HL-60 (cell line): ENCODE measurements around the gene MRPL49.

Experiments used
- DNase-seq, 2 experiments: peaks; one replicate each; pipeline ENCODE4 v3.0.0-alpha.2; 2010 to 2020; ENCODE audit warnings: low read depth in 1 of 2, low spot score in 1 of 2
- H3K27ac ChIP-seq: fragments of 250-450 bp; sonication (Bioruptor Pico); replicated peaks from 2 replicates; pipeline ENCODE4 v1.5.1; 2020; ENCODE audit warnings: mild to moderate bottlenecking, moderate library complexity
- H3K27me3 ChIP-seq: fragments of 250-450 bp; sonication (Bioruptor Pico); 2 replicates; pipeline ENCODE4 v1.5.1; 2021; ENCODE audit warnings: mild to moderate bottlenecking, moderate library complexity; ENCODE audit not compliant: insufficient read depth, poor library complexity, severe bottlenecking
- H3K4me3 ChIP-seq: replicated peaks from 2 replicates; pipeline ENCODE4 v1.5.1; 2011; ENCODE audit warnings: mild to moderate bottlenecking, control low read depth, low read length; ENCODE audit not compliant: insufficient read depth
- GABPA ChIP-seq: IDR thresholded peaks from 2 replicates; pipeline ENCODE4 v1.6.1; 2012; ENCODE audit warnings: low read depth
- POLR2AphosphoS5 ChIP-seq: IDR thresholded peaks from 2 replicates; pipeline ENCODE4 v1.6.1; 2012; ENCODE audit warnings: low read depth
- SPI1 ChIP-seq: IDR thresholded peaks from 2 replicates; pipeline ENCODE4 v1.6.1; 2012; ENCODE audit warnings: low read depth, mild to moderate bottlenecking, borderline replicate concordance
- TF ChIP-seq, protein P1 (sequence below): IDR thresholded peaks from one replicate; pipeline ENCODE4 v1.5.1; 2011; ENCODE audit warnings: low read length, control low read depth, inconsistent platforms; ENCODE audit not compliant: insufficient read depth
- TF ChIP-seq, protein P2 (sequence below): IDR thresholded peaks from 2 replicates; pipeline ENCODE4 v1.6.1; 2012; ENCODE audit warnings: low read depth; ENCODE audit not compliant: insufficient replicate concordance

MRPL49 gene

DNA sequence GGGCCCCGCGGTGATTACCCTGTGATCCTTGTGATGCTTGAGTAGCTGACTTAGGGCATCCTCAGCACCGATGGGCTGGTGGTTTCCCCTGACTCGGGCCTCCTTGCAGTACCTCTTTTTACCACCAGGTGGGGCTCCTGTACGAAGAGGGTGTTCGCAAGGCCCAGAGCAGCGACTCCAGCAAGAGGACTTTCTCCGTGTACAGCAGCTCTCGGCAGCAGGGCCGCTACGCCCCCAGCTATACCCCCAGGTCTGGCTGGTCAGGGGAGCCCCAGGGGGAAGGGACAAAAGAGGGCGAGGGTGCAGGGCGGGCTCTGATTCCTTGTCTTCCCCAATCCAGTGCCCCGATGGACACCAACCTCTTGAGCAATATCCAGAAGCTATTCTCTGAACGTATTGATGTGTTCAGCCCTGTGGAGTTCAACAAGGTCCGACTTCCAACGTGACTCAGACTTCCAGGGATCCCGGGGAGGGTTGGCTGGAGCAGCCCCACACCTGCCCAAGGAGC, 11.7 kb upstream of the MRPL49 start:
- H3K4me3 ChIP-seq, result no peak overlapping the region
- peak; percentile 67 to 90 for DNase-seq
- 0 out of 2 replicates have a peak, but pooled peaks have one; percentile 9 for TF ChIP-seq POLR2AphosphoS5
- TF ChIP-seq, protein P1, sequence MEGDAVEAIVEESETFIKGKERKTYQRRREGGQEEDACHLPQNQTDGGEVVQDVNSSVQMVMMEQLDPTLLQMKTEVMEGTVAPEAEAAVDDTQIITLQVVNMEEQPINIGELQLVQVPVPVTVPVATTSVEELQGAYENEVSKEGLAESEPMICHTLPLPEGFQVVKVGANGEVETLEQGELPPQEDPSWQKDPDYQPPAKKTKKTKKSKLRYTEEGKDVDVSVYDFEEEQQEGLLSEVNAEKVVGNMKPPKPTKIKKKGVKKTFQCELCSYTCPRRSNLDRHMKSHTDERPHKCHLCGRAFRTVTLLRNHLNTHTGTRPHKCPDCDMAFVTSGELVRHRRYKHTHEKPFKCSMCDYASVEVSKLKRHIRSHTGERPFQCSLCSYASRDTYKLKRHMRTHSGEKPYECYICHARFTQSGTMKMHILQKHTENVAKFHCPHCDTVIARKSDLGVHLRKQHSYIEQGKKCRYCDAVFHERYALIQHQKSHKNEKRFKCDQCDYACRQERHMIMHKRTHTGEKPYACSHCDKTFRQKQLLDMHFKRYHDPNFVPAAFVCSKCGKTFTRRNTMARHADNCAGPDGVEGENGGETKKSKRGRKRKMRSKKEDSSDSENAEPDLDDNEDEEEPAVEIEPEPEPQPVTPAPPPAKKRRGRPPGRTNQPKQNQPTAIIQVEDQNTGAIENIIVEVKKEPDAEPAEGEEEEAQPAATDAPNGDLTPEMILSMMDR, result peak; percentile 99
- TF ChIP-seq, protein P2, sequence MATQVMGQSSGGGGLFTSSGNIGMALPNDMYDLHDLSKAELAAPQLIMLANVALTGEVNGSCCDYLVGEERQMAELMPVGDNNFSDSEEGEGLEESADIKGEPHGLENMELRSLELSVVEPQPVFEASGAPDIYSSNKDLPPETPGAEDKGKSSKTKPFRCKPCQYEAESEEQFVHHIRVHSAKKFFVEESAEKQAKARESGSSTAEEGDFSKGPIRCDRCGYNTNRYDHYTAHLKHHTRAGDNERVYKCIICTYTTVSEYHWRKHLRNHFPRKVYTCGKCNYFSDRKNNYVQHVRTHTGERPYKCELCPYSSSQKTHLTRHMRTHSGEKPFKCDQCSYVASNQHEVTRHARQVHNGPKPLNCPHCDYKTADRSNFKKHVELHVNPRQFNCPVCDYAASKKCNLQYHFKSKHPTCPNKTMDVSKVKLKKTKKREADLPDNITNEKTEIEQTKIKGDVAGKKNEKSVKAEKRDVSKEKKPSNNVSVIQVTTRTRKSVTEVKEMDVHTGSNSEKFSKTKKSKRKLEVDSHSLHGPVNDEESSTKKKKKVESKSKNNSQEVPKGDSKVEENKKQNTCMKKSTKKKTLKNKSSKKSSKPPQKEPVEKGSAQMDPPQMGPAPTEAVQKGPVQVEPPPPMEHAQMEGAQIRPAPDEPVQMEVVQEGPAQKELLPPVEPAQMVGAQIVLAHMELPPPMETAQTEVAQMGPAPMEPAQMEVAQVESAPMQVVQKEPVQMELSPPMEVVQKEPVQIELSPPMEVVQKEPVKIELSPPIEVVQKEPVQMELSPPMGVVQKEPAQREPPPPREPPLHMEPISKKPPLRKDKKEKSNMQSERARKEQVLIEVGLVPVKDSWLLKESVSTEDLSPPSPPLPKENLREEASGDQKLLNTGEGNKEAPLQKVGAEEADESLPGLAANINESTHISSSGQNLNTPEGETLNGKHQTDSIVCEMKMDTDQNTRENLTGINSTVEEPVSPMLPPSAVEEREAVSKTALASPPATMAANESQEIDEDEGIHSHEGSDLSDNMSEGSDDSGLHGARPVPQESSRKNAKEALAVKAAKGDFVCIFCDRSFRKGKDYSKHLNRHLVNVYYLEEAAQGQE, result no peak
- peak; percentile 24; the same call in 1 of the 2 replicates for TF ChIP-seq SPI1
- no peaks in the 10 kb centered on the region for H3K27me3 ChIP-seq
- no peak overlapping the region for H3K27ac ChIP-seq

DNA sequence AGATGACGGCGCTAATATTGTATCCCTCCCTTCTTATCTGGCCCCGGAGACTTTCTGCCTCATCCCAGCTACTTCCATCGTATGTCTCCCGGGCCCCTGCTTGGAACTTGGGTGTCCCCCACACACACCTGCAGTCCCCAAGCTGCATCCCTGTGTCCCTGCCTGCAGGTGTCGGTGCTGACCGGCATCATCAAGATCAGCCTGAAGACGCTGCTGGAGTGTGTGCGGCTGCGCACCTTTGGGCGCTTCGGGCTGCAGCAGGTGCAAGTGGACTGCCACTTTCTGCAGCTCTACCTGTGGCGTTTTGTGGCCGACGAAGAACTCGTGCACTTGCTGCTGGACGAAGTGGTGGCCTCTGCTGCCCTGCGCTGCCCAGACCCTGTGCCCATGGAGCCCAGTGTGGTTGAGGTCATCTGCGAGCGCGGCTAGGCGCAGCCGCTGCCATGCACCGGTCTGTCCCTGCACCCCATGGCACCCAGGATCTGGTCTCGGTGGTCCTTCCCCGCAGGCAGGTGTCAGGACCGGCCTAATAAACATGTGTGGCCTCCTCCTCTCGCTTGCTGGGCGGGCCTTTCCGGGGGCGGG, 10.9 kb upstream of the MRPL49 start:
- H3K27me3 ChIP-seq, result no peaks in the 10 kb centered on the region
- DNase-seq, result no peak
- no peak overlapping the region for H3K4me3 ChIP-seq
- TF ChIP-seq, protein P2, result no peak
- TF ChIP-seq POLR2AphosphoS5, result 0 out of 2 replicates have a peak, but pooled peaks have one; percentile 15
- H3K27ac ChIP-seq, result no peak overlapping the region

DNA sequence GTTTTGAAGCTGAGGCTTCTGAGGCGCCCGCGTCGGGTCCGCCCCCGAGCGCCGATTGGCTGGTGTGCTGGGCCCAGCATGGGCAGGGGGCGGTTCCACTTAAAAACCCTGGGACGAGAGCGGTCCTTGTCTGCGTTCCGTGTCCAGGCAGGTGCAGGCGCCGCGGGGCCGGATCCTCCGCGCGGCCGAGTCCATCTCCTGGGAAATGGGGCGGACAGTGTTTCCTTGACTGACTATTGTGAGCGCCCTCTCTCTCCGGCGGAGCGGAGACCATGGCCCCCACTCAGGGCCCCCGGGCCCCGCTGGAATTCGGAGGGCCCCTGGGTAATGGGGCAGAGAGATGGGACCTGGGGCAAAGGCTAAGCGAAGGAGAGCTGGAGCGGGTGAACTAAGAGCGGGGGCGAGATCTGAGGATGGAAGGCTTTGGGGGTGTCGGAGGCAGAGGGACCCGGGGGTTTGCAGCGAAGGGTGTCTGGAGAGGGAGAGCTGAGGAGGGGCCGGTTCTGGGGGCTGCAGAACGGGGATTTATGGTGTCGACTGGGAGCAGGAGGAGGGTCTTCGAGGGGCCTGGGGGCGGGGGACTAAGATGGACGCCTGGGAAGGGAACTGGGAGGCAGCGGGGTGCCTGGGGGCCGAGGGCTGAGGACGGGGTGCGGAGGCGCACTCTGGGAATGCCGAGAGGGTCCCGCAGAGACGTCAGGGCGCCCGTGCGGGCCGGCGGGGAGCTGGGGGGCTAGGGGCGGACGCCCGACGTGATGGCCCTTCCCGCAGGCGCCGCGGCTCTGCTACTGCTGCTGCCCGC, 10.2 kb upstream of the MRPL49 start, which contains the start of gene TM7SF2:
TSS of gene TM7SF2 (plus strand) at position 129 of the 802 bp plus-strand sequence. CDS start at position 273, 144 bp downstream.
- peak; percentile 82 to 96 for DNase-seq
- Histone ChIP-seq H3K27me3 (no peaks in the 10 kb centered on the region), H3K27ac (peak within 1 kb of the TSS; percentile 34), H3K4me3 (peak within 1 kb of the TSS; percentile 46)
- no peak for TF ChIP-seq SPI1
- TF ChIP-seq GABPA, result no peak
- peak; percentile 83 for TF ChIP-seq POLR2AphosphoS5
- TF ChIP-seq, protein P1, result no peak
